HEK293 (cell line): ENCODE data around the gene MPV17L2.

Source experiments
- CTCF ChIA-PET: fragments of 350-600 bp; formaldehyde crosslinking; extraction: SDS; loops from one replicate; lab custom pipeline; 2021; ENCODE audit warnings: antibody characterized with exemption; lab: Yijun Ruan, JAX
- POLR2A ChIA-PET: fragments of 300-600 bp; formaldehyde crosslinking; extraction: SDS; loops from one replicate; lab custom pipeline; 2020; ENCODE audit warnings: antibody characterized with exemption, inconsistent platforms; lab: Yijun Ruan, JAX
- H3K27ac ChIP-seq: fragments of 200-500 bp; sonication (Bioruptor generic); 2 replicates; pipeline ENCODE4 v1.5.1; 2014; ENCODE audit warnings: low read depth, low read length, control low read depth, inconsistent platforms; ENCODE audit errors: extremely low read depth
- H3K36me3 ChIP-seq, 2 experiments: fragments of 200-500 bp in 1 of 2; sonication (Bioruptor generic) in 1 of 2; 1 replicate in 1 of 2; 2 replicates in 1 of 2; pipeline ENCODE4 v1.5.1; 2014 to 2017; ENCODE audit warnings: inconsistent platforms in 2 of 2, low read length in 2 of 2; ENCODE audit not compliant: control insufficient read depth in 2 of 2, insufficient read depth in 1 of 2
- H3K4me1 ChIP-seq: fragments of 200-500 bp; sonication (Bioruptor generic); 2 replicates; pipeline ENCODE4 v1.5.1; 2014; ENCODE audit warnings: mild to moderate bottlenecking, low read length, inconsistent platforms; ENCODE audit not compliant: control insufficient read depth, insufficient read depth
- H3K4me3 ChIP-seq: 2 replicates; pipeline ENCODE4 v1.5.1; 2011; ENCODE audit warnings: low read depth, mild to moderate bottlenecking, control low read depth, low read length, moderate library complexity
- H3K9me3 ChIP-seq: fragments of 200-500 bp; sonication (Bioruptor generic); 2 replicates; pipeline ENCODE4 v1.5.1; 2014; ENCODE audit warnings: low read depth, low read length, inconsistent platforms; ENCODE audit not compliant: control insufficient read depth, insufficient read depth
- BCL11A ChIP-seq: fragments of 450-650 bp; formaldehyde crosslinking; IDR thresholded peaks from 2 replicates; pipeline ENCODE4 v1.5.1; 2016; ENCODE audit warnings: low read depth, missing biosample characterization, missing genetic modification characterization
- HOXC10 ChIP-seq: sonication (generic); formaldehyde crosslinking; IDR thresholded peaks from 2 replicates; pipeline ENCODE4 v1.8.1; 2023; ENCODE audit warnings: mild to moderate bottlenecking, missing genetic modification reagents
- KLF10 ChIP-seq: fragments of 450-650 bp; IDR thresholded peaks from 2 replicates; pipeline ENCODE4 v1.5.1; 2018; ENCODE audit warnings: missing biosample characterization, mild to moderate bottlenecking, missing genetic modification characterization
- KLF16 ChIP-seq: fragments of 450-650 bp; formaldehyde crosslinking; IDR thresholded peaks from 2 replicates; pipeline ENCODE4 v1.5.1; 2017; ENCODE audit warnings: missing biosample characterization, missing genetic modification characterization
- KLF7 ChIP-seq: fragments of 450-650 bp; formaldehyde crosslinking; IDR thresholded peaks from 2 replicates; pipeline ENCODE4 v1.5.1; 2016; ENCODE audit warnings: missing biosample characterization, missing genetic modification characterization, borderline replicate concordance
- MZF1 ChIP-seq: fragments of 450-650 bp; formaldehyde crosslinking; IDR thresholded peaks from 2 replicates; pipeline ENCODE4 v1.5.1; 2017; ENCODE audit warnings: missing biosample characterization, missing genetic modification characterization, borderline replicate concordance
- YY1 ChIP-seq: fragments of 450-650 bp; formaldehyde crosslinking; IDR thresholded peaks from 2 replicates; pipeline ENCODE4 v1.5.1; 2018; ENCODE audit warnings: missing biosample characterization, missing genetic modification characterization
- ZBTB20 ChIP-seq: fragments of 450-650 bp; formaldehyde crosslinking; IDR thresholded peaks from 2 replicates; pipeline ENCODE4 v1.5.1; 2016; ENCODE audit warnings: missing biosample characterization, missing genetic modification characterization
- ZBTB48 ChIP-seq: fragments of 450-650 bp; formaldehyde crosslinking; IDR thresholded peaks from 2 replicates; pipeline ENCODE4 v1.5.1; 2016; ENCODE audit warnings: missing biosample characterization, missing genetic modification characterization
- ZEB2 ChIP-seq: fragments of 450-650 bp; formaldehyde crosslinking; IDR thresholded peaks from 2 replicates; pipeline ENCODE4 v1.5.1; 2016; ENCODE audit warnings: missing biosample characterization, missing genetic modification characterization
- ZFHX2 ChIP-seq: fragments of 450-650 bp; formaldehyde crosslinking; conservative IDR thresholded peaks from 2 replicates; pipeline ENCODE4 v1.5.1; 2016; ENCODE audit warnings: missing biosample characterization, missing genetic modification characterization
- ZNF24 ChIP-seq: fragments of 450-650 bp; formaldehyde crosslinking; IDR thresholded peaks from 2 replicates; pipeline ENCODE4 v1.5.1; 2016; ENCODE audit warnings: missing biosample characterization, missing genetic modification characterization
- ZNF335 ChIP-seq: fragments of 450-650 bp; formaldehyde crosslinking; conservative IDR thresholded peaks from 2 replicates; pipeline ENCODE4 v1.5.1; 2016; ENCODE audit warnings: missing biosample characterization, missing genetic modification characterization
- ZNF571 ChIP-seq: fragments of 450-650 bp; formaldehyde crosslinking; IDR thresholded peaks from 2 replicates; pipeline ENCODE4 v1.5.0; 2017; ENCODE audit warnings: missing biosample characterization, missing genetic modification characterization
- ZNF654 ChIP-seq: fragments of 450-650 bp; formaldehyde crosslinking; IDR thresholded peaks from 2 replicates; pipeline ENCODE4 v1.5.1; 2016; ENCODE audit warnings: low read depth, missing biosample characterization, missing genetic modification characterization
- ZNF76 ChIP-seq: fragments of 450-650 bp; formaldehyde crosslinking; IDR thresholded peaks from 2 replicates; pipeline ENCODE4; 2016; ENCODE audit warnings: low read depth, missing biosample characterization, missing genetic modification characterization, borderline replicate concordance
- ZNF792 ChIP-seq: fragments of 450-650 bp; formaldehyde crosslinking; IDR thresholded peaks from 2 replicates; pipeline ENCODE4 v1.5.1; 2016; ENCODE audit warnings: missing biosample characterization, missing genetic modification characterization
- ZXDB ChIP-seq: fragments of 450-650 bp; formaldehyde crosslinking; IDR thresholded peaks from 2 replicates; pipeline ENCODE4 v1.5.1; 2016; ENCODE audit warnings: missing biosample characterization, missing genetic modification characterization
- TF ChIP-seq, protein P1 (sequence below): fragments of 450-650 bp; formaldehyde crosslinking; IDR thresholded peaks from 2 replicates; pipeline ENCODE4 v1.5.1; 2016; ENCODE audit warnings: missing biosample characterization, missing genetic modification characterization
- TF ChIP-seq, protein P2 (sequence below): fragments of 450-650 bp; formaldehyde crosslinking; IDR thresholded peaks from 2 replicates; pipeline ENCODE4 v1.5.1; 2016; ENCODE audit warnings: missing biosample characterization, missing genetic modification characterization
- TF ChIP-seq, protein P3 (sequence below): fragments of 450-650 bp; formaldehyde crosslinking; IDR thresholded peaks from 2 replicates; pipeline ENCODE4 v1.5.1; 2016; ENCODE audit warnings: missing biosample characterization, missing genetic modification characterization, borderline replicate concordance
- TF ChIP-seq, protein P4 (sequence below): fragments of 450-650 bp; formaldehyde crosslinking; IDR thresholded peaks from 2 replicates; pipeline ENCODE4 v1.5.1; 2016; ENCODE audit warnings: missing biosample characterization, missing genetic modification characterization
- TF ChIP-seq, protein P5 (sequence below): fragments of 450-650 bp; formaldehyde crosslinking; IDR thresholded peaks from 2 replicates; pipeline ENCODE4 v1.5.1; 2016; ENCODE audit warnings: missing biosample characterization, missing genetic modification characterization, borderline replicate concordance

The MPV17L2 gene

DNA sequence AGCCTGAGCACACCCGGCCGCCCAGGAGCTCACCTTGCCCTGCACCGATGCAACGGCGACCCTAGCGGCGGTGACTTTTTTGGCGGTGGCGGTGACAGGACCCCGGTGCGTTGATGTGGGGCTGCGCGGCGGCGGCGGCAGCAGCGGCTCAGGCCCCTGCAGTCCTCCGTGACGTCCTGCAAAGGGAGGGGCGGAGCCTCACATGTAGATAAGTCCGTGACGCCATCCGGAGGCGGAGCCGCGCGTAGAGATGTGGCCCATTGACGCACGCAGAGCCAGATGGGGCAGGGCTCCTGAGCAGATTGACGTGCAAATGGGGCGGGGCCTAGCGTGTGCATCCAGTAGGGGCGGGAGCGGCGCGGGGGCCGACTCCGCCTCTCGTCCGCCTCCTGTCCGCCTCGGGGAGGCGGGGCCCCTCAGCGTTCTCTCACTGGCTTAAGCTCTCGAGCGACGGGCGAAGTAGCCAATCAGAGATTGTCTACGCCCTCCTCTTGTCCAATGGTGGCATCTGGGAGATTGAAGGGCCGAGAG lies 10.9 kb downstream of the MPV17L2 start, which contains the start of gene RAB3A (continued):
- TF ChIP-seq ZEB2 (tag by site-specific recombination): no peak; the same call in 1 of the 2 replicates
- no peak for TF ChIP-seq KLF7
- TF ChIP-seq ZBTB48 (tag by site-specific recombination): 0 out of 2 replicates have a peak, but pooled peaks have one; percentile 27
- TF ChIP-seq HOXC10: no peak
- TF ChIP-seq, protein P1, sequence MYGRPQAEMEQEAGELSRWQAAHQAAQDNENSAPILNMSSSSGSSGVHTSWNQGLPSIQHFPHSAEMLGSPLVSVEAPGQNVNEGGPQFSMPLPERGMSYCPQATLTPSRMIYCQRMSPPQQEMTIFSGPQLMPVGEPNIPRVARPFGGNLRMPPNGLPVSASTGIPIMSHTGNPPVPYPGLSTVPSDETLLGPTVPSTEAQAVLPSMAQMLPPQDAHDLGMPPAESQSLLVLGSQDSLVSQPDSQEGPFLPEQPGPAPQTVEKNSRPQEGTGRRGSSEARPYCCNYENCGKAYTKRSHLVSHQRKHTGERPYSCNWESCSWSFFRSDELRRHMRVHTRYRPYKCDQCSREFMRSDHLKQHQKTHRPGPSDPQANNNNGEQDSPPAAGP (tag by site-specific recombination): peak; percentile 61; the same call in 1 of the 2 replicates
- TF ChIP-seq, protein P2, sequence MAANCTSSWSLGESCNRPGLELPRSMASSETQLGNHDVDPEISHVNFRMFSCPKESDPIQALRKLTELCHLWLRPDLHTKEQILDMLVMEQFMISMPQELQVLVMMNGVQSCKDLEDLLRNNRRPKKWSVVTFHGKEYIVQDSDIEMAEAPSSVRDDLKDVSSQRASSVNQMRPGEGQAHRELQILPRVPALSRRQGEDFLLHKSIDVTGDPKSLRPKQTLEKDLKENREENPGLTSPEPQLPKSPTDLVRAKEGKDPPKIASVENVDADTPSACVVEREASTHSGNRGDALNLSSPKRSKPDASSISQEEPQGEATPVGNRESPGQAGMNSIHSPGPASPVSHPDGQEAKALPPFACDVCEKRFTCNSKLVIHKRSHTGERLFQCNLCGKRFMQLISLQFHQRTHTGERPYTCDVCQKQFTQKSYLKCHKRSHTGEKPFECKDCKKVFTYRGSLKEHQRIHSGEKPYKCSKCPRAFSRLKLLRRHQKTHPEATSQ: 0 out of 2 replicates have a peak, but pooled peaks have one; percentile 3
- TF ChIP-seq ZNF571: no peak
- peak; percentile 93 for TF ChIP-seq ZXDB
- no peak for TF ChIP-seq ZBTB20 (tag by site-specific recombination)
- peak; percentile 87; the same call in 1 of the 2 replicates for TF ChIP-seq ZNF335
- TF ChIP-seq ZNF654: no peak
- TF ChIP-seq, all 188 proteins: peak for 17

DNA sequence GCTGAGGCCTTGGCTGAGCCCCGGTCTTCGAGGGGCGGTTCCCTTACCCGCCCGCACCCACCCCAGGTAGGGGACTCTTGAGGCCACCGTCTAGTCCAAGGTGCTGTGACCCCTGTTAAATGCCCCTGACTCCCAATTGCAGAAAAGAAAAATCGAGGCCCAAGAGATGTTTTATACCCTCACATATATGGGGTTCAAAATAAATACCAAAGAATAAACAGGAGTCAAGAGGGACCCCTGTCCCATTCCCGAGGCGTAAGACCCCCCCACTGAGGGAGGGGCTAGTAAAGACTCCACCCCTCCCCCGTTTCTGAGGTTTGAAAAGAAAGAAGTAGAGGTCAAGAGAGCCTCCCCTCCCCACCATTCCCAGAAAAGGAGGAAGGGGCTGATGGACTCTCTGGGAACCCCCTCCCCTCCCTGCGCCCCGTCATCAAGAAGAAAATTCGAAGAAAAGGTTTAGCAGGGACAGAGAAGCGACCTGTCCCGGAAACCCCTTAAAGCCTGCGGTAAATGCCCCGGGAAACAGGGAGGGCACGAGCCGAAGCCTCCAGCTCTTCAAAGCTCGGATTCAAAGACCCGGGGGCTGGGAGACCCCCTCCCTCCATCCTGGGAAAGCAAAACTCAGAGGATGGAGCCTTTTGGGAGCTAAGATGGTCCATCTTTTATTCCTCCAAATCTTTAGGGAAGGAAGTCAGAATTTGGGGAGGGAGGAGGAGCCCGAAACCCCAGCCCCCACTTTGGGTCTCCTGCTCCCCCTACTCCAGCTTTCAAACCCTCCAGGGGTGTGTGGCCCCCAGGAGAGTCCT lies 11.6 kb downstream of the MPV17L2 start:
- peak overlapping the region; percentile 36 for H3K4me3 ChIP-seq
- H3K9me3 ChIP-seq: no peaks in the 10 kb centered on the region
- peaks cover 2 to 7% of the 10 kb centered on the region in 2 experiments; a peak in 2 of 3 replicates for H3K36me3 ChIP-seq
- H3K27ac ChIP-seq: peak overlapping the region; percentile 60
- H3K4me1 ChIP-seq: peaks cover 8% of the 10 kb centered on the region
- CTCF ChIA-PET: interaction anchor here (0.6 to 8.5 kb wide), 6 partner anchors 12 to 91 kb away, joined by 3 to 121 read pairs (median 8); partner anchors contain the start of gene MPV17L2
- POLR2A ChIA-PET: interaction anchor here (0.9 to 3.1 kb wide), 7 partner anchors 11 to 92 kb away, joined by 3 to 30 read pairs (median 4); partner anchors contain the start of genes JUND and MPV17L2
- TF ChIP-seq MZF1 (tag by site-specific recombination) (no peak), KLF7 (no peak; the same call in 1 of the 2 replicates), KLF16 (tag by site-specific recombination) (no peak), YY1 (no peak), KLF10 (tag by site-specific recombination) (no peak), BCL11A (no peak; the same call in 1 of the 2 replicates), ZNF76 (tag by site-specific recombination) (peak; percentile 36; the same call in 1 of the 2 replicates), ZNF792 (no peak), ZFHX2 (tag by site-specific recombination) (no peak), ZNF24 (tag by site-specific recombination) (no peak)
- TF ChIP-seq, protein P3, sequence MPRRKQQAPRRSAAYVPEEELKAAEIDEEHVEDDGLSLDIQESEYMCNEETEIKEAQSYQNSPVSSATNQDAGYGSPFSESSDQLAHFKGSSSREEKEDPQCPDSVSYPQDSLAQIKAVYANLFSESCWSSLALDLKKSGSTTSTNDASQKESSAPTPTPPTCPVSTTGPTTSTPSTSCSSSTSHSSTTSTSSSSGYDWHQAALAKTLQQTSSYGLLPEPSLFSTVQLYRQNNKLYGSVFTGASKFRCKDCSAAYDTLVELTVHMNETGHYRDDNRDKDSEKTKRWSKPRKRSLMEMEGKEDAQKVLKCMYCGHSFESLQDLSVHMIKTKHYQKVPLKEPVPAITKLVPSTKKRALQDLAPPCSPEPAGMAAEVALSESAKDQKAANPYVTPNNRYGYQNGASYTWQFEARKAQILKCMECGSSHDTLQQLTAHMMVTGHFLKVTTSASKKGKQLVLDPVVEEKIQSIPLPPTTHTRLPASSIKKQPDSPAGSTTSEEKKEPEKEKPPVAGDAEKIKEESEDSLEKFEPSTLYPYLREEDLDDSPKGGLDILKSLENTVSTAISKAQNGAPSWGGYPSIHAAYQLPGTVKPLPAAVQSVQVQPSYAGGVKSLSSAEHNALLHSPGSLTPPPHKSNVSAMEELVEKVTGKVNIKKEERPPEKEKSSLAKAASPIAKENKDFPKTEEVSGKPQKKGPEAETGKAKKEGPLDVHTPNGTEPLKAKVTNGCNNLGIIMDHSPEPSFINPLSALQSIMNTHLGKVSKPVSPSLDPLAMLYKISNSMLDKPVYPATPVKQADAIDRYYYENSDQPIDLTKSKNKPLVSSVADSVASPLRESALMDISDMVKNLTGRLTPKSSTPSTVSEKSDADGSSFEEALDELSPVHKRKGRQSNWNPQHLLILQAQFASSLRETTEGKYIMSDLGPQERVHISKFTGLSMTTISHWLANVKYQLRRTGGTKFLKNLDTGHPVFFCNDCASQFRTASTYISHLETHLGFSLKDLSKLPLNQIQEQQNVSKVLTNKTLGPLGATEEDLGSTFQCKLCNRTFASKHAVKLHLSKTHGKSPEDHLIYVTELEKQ: no peak
- TF ChIP-seq, protein P1 (tag by site-specific recombination): peak; percentile 48; the same call in 1 of the 2 replicates
- TF ChIP-seq, protein P4, sequence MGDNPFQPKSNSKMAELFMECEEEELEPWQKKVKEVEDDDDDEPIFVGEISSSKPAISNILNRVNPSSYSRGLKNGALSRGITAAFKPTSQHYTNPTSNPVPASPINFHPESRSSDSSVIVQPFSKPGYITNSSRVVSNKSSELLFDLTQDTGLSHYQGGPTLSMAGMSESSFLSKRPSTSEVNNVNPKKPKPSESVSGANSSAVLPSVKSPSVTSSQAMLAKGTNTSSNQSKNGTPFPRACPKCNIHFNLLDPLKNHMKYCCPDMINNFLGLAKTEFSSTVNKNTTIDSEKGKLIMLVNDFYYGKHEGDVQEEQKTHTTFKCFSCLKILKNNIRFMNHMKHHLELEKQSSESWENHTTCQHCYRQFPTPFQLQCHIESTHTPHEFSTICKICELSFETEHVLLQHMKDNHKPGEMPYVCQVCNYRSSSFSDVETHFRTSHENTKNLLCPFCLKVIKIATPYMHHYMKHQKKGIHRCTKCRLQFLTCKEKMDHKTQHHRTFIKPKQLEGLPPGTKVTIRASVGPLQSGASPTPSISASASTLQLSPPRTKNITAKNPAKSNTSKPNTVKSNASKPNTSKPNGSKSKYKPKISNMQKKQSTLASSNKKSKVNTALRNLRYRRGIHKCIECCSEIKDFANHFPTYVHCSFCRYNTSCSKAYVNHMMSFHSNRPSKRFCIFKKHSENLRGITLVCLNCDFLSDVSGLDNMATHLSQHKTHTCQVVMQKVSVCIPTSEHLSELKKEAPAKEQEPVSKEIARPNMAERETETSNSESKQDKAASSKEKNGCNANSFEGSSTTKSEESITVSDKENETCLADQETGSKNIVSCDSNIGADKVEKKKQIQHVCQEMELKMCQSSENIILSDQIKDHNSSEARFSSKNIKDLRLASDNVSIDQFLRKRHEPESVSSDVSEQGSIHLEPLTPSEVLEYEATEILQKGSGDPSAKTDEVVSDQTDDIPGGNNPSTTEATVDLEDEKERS (tag by site-specific recombination): no peak
- TF ChIP-seq, protein P5, sequence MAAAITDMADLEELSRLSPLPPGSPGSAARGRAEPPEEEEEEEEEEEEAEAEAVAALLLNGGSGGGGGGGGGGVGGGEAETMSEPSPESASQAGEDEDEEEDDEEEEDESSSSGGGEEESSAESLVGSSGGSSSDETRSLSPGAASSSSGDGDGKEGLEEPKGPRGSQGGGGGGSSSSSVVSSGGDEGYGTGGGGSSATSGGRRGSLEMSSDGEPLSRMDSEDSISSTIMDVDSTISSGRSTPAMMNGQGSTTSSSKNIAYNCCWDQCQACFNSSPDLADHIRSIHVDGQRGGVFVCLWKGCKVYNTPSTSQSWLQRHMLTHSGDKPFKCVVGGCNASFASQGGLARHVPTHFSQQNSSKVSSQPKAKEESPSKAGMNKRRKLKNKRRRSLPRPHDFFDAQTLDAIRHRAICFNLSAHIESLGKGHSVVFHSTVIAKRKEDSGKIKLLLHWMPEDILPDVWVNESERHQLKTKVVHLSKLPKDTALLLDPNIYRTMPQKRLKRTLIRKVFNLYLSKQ (tag by site-specific recombination): no peak
